Stomach (tissue), 9 donors: Measurements from ENCODE around the gene OR8U1. TPM values are rescaled to one million over a fixed set of nuclear protein-coding genes. Genes with fewer than 3 reads are reported as not detected.
"Not testable (repeated sequence)": the region's sequence is repeated elsewhere in the genome, so short reads cannot be mapped to it uniquely, and the experiment has no call there.

Experiments used
- DNase-seq, 2 donors: peaks; one replicate each; pipeline versions ENCODE4 v3.0.0 to v3.0.0-alpha.2; 2013 to 2019
- H3K27ac ChIP-seq, 5 donors: fragments of 200-600 bp in 4 of 5; sonication (generic) in 4 of 5; one replicate each; pipeline ENCODE4 v1.5.1; 2013 to 2019; ENCODE audit warnings: mild to moderate bottlenecking in 1 of 5, moderate library complexity in 1 of 5
- H3K27me3 ChIP-seq, 3 donors: fragments of 200-600 bp; sonication (generic); one replicate each; pipeline ENCODE4 v1.5.1; 2017 to 2019; ENCODE audit warnings: mixed run types in 1 of 3
- H3K36me3 ChIP-seq, 4 donors: fragments of 200-600 bp; sonication (generic); 1 replicate in 3 of 4; 2 replicates in 1 of 4; pipeline ENCODE4 v1.5.1; 2016 to 2019
- H3K4me1 ChIP-seq, 4 donors: fragments of 200-600 bp; sonication (generic); one replicate each; pipeline ENCODE4 v1.5.1; 2016 to 2019
- H3K4me3 ChIP-seq, 4 donors: fragments of 200-600 bp; sonication (generic) in 3 of 4; one replicate each; pipeline ENCODE4 v1.5.1; 2016 to 2019; ENCODE audit warnings: mild to moderate bottlenecking in 1 of 4
- H3K9me3 ChIP-seq, 4 donors: fragments of 200-600 bp; sonication (generic); one replicate each; pipeline ENCODE4 v1.5.1; 2016 to 2019
- CTCF ChIP-seq, 7 experiments: fragments of 450-650 bp in 4 of 7; fragments of 200-600 bp in 3 of 7; sonication (generic) in 3 of 7; IDR thresholded peaks; one replicate each; pipeline ENCODE4 v1.5.1; 2016 to 2019; ENCODE audit warnings: antibody characterized with exemption in 7 of 7, control low read depth in 2 of 7, mild to moderate bottlenecking in 1 of 7
- EP300 ChIP-seq: sonication (generic); formaldehyde crosslinking; IDR thresholded peaks from one replicate; pipeline ENCODE4 v1.6.1; 2017; ENCODE audit warnings: antibody characterized with exemption
- POLR2A ChIP-seq, 4 donors: fragments of 450-650 bp; IDR thresholded peaks; one replicate each; pipeline ENCODE4 v1.6.1; 2016; ENCODE audit warnings: antibody characterized with exemption in 4 of 4, control low read depth in 2 of 4, mild to moderate bottlenecking in 1 of 4, moderate library complexity in 1 of 4
- POLR2AphosphoS5 ChIP-seq, 3 donors: sonication (generic); formaldehyde crosslinking; IDR thresholded peaks; one replicate each; pipeline ENCODE4 v1.6.1; 2016; ENCODE audit warnings: antibody characterized with exemption in 3 of 3
- WGBS, 5 donors: extraction: QIAGEN DNeasy Blood & Tissue Kit in 3 of 5; methylation state at CpG; one replicate each; pipeline versions ENCODE4 v1.1.5 to v1.1.7; 2013 to 2018; 5-methylcytosine and 5-hydroxymethylcytosine counted together
- intact Hi-C: fragments of 100-400 bp; cut with DNase I; formaldehyde crosslinking; loops from one replicate; pipeline ENCODE4 v1.15.1; 2023; ENCODE audit warnings: low total_unique reads
- polyA plus RNA-seq, 3 donors: library from polyadenylated mRNA; stranded (reverse); fragments of 200-250 nt; gene quantifications; one replicate each; pipeline ENCODE4 v1.2.3, GENCODE V29; 2013
- total RNA-seq, 5 donors: library from RNA; depleted of rRNA; stranded (reverse); fragments of >200 nt; gene quantifications; one replicate each; pipeline versions ENCODE4 v1.1.0 to v1.2.3, GENCODE V29; 2014 to 2016
- donor health status: healthy with polysubstance abuse.
- donor health status: Bipolar disorder and iron deficiency.
- donor health status: healthy.

OR8U1 gene
- total and polyA plus RNA-seq, 8 donors, result not detected

DNA sequence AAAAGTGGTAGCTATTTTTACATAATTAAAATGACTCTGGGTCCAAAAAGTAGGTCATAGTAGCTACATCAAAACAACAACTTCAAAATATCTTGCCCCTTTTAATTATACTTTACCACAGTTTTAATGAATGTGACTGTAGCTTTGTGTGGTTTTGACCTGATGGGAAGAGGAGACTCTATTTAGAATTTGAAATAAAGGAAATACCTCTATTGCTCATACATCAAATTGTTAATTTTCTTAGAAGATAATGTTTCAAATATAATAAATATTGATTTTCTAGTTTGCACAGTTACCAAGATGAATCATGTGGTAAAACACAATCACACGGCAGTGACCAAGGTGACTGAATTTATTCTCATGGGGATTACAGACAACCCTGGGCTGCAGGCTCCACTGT, 29.7 kb upstream of the OR8U1 start, which contains the start of gene OR8K1:
OR8K1 (plus strand) TSS at position 301 of the 400 bp plus-strand sequence; CDS start at position 301, 0 bp downstream.
- H3K9me3 ChIP-seq, result peaks cover 0 to 11% (median 0%) of the 10 kb centered on the region in 4 donors
- intact Hi-C loops, result no loop called here
- H3K4me3 ChIP-seq, result no peak within 1 kb of the TSS
- DNase-seq, result no peak
- no peaks in the 10 kb centered on the region for H3K4me1 ChIP-seq
- TF ChIP-seq POLR2AphosphoS5 (IDR thresholded peaks at IDR 0.05) (no peak), EP300 (no peak), POLR2A (IDR thresholded peaks at IDR 0.05) (no peak), CTCF (IDR thresholded peaks at IDR 0.05) (no peak)
- WGBS, 5 donors, result 76 to 91% (median 83%) methylated on average over 1 of the region's 1 CpG
- H3K27me3 ChIP-seq, result no peaks in the 10 kb centered on the region
- H3K36me3 ChIP-seq, result no peaks in the 10 kb centered on the region
- H3K27ac ChIP-seq, result no peak within 1 kb of the TSS

GRCh38 chr11:56353991-56354390, 21.4 kb upstream of the OR8U1 start, which contains the start of gene OR8J1:
Gene OR8J1 (plus strand): TSS chr11:56354291. CDS start chr11:56360247, 5,956 bp downstream.
- intact Hi-C loops, result no loop called here
- no peak for DNase-seq
- no peaks in the 10 kb centered on the region for H3K36me3 ChIP-seq
- H3K9me3 ChIP-seq, result no peaks in the 10 kb centered on the region
- no peaks in the 10 kb centered on the region for H3K27me3 ChIP-seq
- TF ChIP-seq CTCF (IDR thresholded peaks at IDR 0.05) (no peak), EP300 (no peak), POLR2A (IDR thresholded peaks at IDR 0.05) (no peak), POLR2AphosphoS5 (IDR thresholded peaks at IDR 0.05) (no peak)
- no peak within 1 kb of the TSS for H3K4me3 ChIP-seq
- H3K27ac ChIP-seq, result no peak within 1 kb of the TSS
- no peaks in the 10 kb centered on the region for H3K4me1 ChIP-seq
- WGBS, 5 donors, result 45 to 85% (median 64%) methylated on average over 2 of the region's 2 CpGs

GRCh38 chr11:56380120-56380519, 4.7 kb downstream of the OR8U1 start:
- TF ChIP-seq POLR2AphosphoS5 (IDR thresholded peaks at IDR 0.05) (no peak), POLR2A (IDR thresholded peaks at IDR 0.05) (no peak)
- intact Hi-C loops, result no loop called here
- Histone ChIP-seq H3K27me3 (no peaks in the 10 kb centered on the region), H3K4me1 (no peaks in the 10 kb centered on the region), H3K4me3 (no peak overlapping the region), H3K36me3 (no peaks in the 10 kb centered on the region), H3K9me3 (peaks cover 0 to 14% (median 0%) of the 10 kb centered on the region in 4 donors), H3K27ac (no peak overlapping the region)
- DNase-seq, result no peak
- WGBS, 5 donors, result 68 to 83% (median 79%) methylated on average over 2 of the region's 2 CpGs

DNA sequence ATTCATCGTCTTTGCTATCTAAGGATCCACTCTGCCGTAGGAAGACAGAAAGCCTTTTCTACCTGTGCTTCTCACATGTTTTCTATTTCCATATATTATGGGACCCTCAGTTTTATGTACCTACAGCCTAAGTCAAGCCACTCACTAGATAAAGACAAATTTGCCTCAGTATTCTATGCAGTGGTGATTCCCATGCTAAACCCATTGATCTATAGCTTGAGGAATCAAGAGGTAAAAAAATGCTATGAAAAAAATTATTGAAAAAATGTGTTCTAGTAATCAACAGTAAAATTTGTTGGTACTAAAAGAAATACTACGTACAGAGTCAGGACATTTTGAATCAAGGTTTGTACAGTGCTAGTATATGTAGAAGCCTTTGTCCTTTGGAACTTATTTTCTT, 19.0 kb downstream of the OR8U1 start:
- TF ChIP-seq EP300 (no peak), POLR2AphosphoS5 (IDR thresholded peaks at IDR 0.05) (no peak), CTCF (IDR thresholded peaks at IDR 0.05) (no peak), POLR2A (IDR thresholded peaks at IDR 0.05) (no peak)
- DNase-seq, result no peak
- Histone ChIP-seq H3K27ac (no peak overlapping the region), H3K27me3 (no peaks in the 10 kb centered on the region), H3K36me3 (no peaks in the 10 kb centered on the region), H3K4me1 (no peaks in the 10 kb centered on the region), H3K4me3 (no peak overlapping the region), H3K9me3 (no peaks in the 10 kb centered on the region)
- intact Hi-C loops, result no loop called here
- WGBS, 5 donors, result 80 to 94% (median 91%) methylated on average over 3 of the region's 3 CpGs

DNA sequence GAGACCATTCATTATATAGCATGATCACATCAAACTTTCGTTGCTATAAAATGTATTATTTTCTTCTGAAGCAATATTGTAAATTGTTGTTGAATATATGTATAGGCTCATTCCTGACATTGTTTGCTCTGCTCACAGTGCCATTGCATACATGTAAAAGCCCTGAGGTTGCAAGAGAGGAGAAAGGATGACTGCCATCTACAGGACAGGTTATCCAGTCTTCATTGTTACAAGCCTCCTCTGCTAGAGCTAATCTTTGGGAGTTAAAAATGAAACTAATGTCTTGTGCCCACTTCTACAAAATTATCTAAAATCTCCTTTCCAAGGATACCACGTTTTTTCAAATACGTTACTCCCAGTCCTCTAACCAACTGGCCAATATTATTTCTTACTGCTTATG, 20.6 kb downstream of the OR8U1 start:
- intact Hi-C loops, result no loop called here
- peaks cover 0 to 4% (median 0%) of the 10 kb centered on the region in 4 donors for H3K9me3 ChIP-seq
- DNase-seq, result no peak
- no peaks in the 10 kb centered on the region for H3K27me3 ChIP-seq
- H3K4me1 ChIP-seq, result no peaks in the 10 kb centered on the region
- no peaks in the 10 kb centered on the region for H3K36me3 ChIP-seq
- TF ChIP-seq EP300 (no peak), POLR2A (IDR thresholded peaks at IDR 0.05) (no peak), CTCF (IDR thresholded peaks at IDR 0.05) (no peak), POLR2AphosphoS5 (IDR thresholded peaks at IDR 0.05) (no peak)
- no peak overlapping the region for H3K4me3 ChIP-seq
- no peak overlapping the region for H3K27ac ChIP-seq
- 49 to 68% (median 65%) methylated on average over 3 of the region's 3 CpGs for WGBS, 5 donors

GRCh38 chr11:56401858-56402461, 26.5 kb downstream of the OR8U1 start:
- DNase-seq, H3K27me3 ChIP-seq, H3K4me3 ChIP-seq, H3K4me1 ChIP-seq, H3K27ac ChIP-seq, intact Hi-C loops, H3K36me3 ChIP-seq: not testable (repeated sequence)
- WGBS, 5 donors, result 88 to 96% (median 90%) methylated on average over 13 to 27 of the region's 27 CpGs
- H3K9me3 ChIP-seq, result peaks cover 0 to 23% (median 11%) of the 10 kb centered on the region in 4 donors
